GM12891 (cell line): Measurements from ENCODE around the gene COMMD1.

ENCODE experiments used
- PAX5 ChIP-seq: IDR thresholded peaks from 2 replicates; pipeline ENCODE4 v1.6.1; 2011; ENCODE audit warnings: low read length, moderate library complexity, mild to moderate bottlenecking; ENCODE audit not compliant: insufficient read depth, severe bottlenecking
- POLR2A ChIP-seq: IDR thresholded peaks from 2 replicates; pipeline ENCODE4 v1.6.1; 2011; ENCODE audit warnings: low read depth, low read length, control low read depth

- TF ChIP-seq PAX5 (no peak), POLR2A (no peak)
Measured at GRCh38 chr2:62071760-62072680, 166.5 kb downstream of the COMMD1 start.
